ENCODE measurements around the gene SLC17A9.

The SLC17A9 gene

DNA sequence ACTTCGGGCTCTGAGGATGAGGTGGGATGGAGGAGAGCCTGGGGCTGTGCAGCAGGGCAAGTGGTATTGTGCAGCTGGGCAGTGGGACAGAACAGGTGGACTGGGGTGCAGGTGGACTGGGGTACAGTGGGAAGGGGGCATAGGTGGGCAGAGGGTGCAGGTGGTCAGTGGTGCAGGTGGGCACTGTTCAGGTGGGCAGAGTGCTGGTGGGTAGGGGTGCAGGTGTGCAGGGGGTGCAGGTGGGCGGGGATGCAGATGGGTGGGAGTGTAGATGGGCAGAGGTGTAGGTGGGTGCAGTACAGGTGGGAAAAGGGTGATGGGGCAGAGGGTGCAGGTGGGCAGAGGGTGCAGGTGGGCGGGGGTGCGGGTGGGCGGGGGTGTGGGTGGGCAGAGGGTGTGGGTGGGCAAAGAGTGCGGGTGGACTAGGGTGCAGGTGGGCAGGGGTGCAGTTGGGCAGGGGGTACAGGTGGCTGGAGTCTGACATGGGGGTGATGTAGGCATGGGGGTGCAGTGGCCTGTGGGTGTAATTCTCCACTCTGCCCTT lies 33.8 kb downstream of the SLC17A9 start:
- Histone ChIP-seq H3K4me1 (peaks cover 5% of the 10 kb centered on the region), H3K36me3 (no peaks in the 10 kb centered on the region), H3K27me3 (peaks cover 40% of the 10 kb centered on the region), H3K4me3 (ENCODE audit: low read depth, low read length) (no peak overlapping the region), H3K9me3 (no peaks in the 10 kb centered on the region)
- no peak for DNase-seq
- TF ChIP-seq, protein P1, sequence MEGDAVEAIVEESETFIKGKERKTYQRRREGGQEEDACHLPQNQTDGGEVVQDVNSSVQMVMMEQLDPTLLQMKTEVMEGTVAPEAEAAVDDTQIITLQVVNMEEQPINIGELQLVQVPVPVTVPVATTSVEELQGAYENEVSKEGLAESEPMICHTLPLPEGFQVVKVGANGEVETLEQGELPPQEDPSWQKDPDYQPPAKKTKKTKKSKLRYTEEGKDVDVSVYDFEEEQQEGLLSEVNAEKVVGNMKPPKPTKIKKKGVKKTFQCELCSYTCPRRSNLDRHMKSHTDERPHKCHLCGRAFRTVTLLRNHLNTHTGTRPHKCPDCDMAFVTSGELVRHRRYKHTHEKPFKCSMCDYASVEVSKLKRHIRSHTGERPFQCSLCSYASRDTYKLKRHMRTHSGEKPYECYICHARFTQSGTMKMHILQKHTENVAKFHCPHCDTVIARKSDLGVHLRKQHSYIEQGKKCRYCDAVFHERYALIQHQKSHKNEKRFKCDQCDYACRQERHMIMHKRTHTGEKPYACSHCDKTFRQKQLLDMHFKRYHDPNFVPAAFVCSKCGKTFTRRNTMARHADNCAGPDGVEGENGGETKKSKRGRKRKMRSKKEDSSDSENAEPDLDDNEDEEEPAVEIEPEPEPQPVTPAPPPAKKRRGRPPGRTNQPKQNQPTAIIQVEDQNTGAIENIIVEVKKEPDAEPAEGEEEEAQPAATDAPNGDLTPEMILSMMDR (IDR thresholded peaks at IDR 0.05; ENCODE audit: low read depth, low read length): no peak

DNA sequence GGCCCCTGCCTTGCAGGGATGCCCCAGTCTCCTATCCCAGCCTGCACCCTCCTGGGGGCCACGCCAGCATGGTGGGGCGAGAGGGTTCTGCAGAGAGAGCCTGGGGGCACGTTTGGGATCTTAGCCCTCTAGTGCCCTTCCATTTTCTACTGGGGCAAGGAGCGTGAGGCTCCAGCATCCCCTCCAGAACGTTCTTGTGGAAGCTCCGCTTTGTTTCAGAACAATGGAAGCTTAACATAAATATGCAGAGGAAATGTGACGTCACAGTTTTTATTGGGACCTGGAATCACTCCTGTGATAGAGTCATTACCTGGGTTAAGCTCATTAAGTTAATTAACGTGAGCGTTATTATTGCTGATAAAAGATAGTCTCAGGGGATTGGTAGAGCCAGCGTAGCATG lies 34.6 kb downstream of the SLC17A9 start:
- TF ChIP-seq, protein P1 (IDR thresholded peaks at IDR 0.05; ENCODE audit: low read depth, low read length): no peak
- Histone ChIP-seq H3K36me3 (no peaks in the 10 kb centered on the region), H3K27me3 (peaks cover 47% of the 10 kb centered on the region), H3K9me3 (no peaks in the 10 kb centered on the region), H3K4me1 (peaks cover 5% of the 10 kb centered on the region), H3K4me3 (ENCODE audit: low read depth, low read length) (no peak overlapping the region)
- no peak for DNase-seq

DNA sequence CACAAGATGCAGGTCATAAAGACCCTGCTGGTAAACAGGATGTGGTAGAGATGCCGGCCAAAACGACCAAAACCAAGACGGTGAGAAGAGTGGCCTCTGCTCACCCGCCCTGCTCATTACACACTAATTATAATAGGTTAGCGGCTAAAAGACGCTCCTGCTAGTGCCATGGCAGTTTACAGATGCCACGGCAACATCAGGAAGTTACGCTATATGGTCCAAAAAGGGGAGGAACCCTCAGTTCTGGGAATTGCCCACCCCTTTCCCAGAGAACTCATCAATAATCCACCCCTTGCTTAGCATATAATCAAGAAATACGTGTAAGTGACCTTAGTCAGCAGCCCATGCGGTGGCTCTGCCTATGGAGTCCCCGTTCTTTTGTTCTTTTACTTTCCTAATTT lies 36.7 kb downstream of the SLC17A9 start:
- no peak for DNase-seq
- Histone ChIP-seq H3K9me3 (no peaks in the 10 kb centered on the region), H3K4me3 (ENCODE audit: low read depth, low read length) (no peak overlapping the region), H3K36me3 (no peaks in the 10 kb centered on the region), H3K27me3 (peaks cover 55% of the 10 kb centered on the region), H3K4me1 (peaks cover 5% of the 10 kb centered on the region)
- TF ChIP-seq, protein P1 (IDR thresholded peaks at IDR 0.05; ENCODE audit: low read depth, low read length): no peak

DNA sequence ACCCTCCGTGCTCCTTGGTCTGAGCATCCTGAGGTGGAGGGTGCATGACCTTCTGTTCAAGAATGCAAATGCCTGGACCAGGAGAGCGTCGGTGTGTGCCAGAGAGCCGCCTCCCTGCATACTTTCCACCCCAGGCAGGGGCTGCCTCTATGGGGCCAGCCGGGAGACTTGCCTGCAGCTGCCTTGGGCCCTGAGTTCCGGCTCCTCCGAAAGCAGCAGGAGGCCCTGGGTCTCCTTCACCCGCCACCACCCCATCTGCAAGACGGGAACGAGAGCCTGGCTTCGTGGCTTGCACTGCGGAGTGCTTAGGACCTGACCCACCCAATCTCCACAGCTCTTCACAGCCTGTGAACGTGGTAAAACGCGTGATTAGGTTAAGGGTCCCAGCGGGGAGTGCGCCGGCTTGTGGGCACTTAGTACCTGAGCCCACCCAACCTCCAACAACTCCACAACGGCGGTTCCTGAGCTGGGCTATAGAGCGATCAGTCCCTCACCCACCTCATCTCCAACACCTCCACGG lies 37.9 kb downstream of the SLC17A9 start:
- peaks cover 64% of the 10 kb centered on the region for H3K27me3 ChIP-seq

DNA sequence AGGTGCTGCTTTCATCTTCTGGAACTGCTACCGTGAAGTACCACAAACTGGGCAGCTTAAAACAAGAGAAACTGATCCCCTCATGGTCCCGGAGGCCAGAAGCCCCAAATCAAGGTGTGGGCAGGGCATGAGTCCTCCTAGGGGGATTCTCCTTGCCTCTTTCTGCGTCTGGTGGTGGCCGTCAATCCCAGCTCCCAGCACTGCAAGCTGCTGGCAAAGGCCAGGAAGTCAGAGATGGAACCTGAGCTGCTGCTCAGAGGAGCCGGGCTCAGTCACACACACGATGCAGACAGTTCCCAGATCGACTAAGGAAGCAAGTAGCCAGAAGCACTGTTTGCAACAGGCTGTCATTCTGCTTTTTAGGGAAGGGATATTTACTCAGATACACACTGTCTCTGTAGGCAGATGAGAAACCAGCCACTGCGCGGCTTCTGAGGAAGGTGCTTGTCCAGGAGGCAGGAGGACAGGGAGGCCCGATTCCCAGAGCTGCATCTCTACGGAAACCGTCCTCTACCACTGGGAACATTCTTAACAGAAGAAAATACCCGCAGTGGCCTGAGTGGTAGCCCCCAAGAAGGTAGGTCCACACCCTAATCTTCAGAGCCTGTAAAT lies 38.8 kb downstream of the SLC17A9 start:
- Histone ChIP-seq H3K9me3 (no peaks in the 10 kb centered on the region), H3K27me3 (peaks cover 66% of the 10 kb centered on the region), H3K4me1 (no peaks in the 10 kb centered on the region), H3K36me3 (no peaks in the 10 kb centered on the region), H3K4me3 (ENCODE audit: low read depth, low read length) (no peak overlapping the region)
- DNase-seq: no peak
- TF ChIP-seq, protein P1 (IDR thresholded peaks at IDR 0.05; ENCODE audit: low read depth, low read length): no peak

More for the DNA sequence above, 37.9 kb downstream of the SLC17A9 start:
- TF ChIP-seq, protein P1 (IDR thresholded peaks at IDR 0.05; ENCODE audit: low read depth, low read length): no peak
- Histone ChIP-seq H3K36me3 (no peaks in the 10 kb centered on the region), H3K9me3 (no peaks in the 10 kb centered on the region), H3K4me3 (ENCODE audit: low read depth, low read length) (no peak overlapping the region), H3K4me1 (no peaks in the 10 kb centered on the region; the same call in 1 of the 2 replicates)
- no peak for DNase-seq

DNA sequence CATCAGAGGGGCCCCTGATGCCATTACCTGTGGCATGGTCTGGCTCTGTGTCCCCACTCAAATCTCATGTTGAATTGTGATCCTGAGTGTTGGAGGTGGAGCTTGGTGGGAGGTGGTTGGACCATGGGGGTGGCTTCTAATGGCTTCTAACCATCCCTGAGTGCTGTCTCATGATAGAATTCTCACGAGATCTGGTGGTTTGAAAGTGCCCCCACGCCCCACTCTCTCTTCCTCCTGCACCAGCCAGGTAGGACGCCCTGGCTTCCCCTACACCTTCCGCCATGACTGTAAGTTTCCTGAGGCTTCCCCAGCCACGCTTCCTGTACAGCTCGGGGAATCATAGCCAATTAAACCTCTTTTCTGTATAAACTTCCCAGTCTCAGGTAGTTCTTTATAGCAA lies 39.4 kb downstream of the SLC17A9 start:
- DNase-seq: no peak
- peaks cover 70% of the 10 kb centered on the region for H3K27me3 ChIP-seq
- TF ChIP-seq, protein P1 (IDR thresholded peaks at IDR 0.05; ENCODE audit: low read depth, low read length): no peak
- no peaks in the 10 kb centered on the region for H3K9me3 ChIP-seq
- no peak overlapping the region for H3K4me3 ChIP-seq (ENCODE audit: low read depth, low read length)
- no peaks in the 10 kb centered on the region for H3K36me3 ChIP-seq
- no peaks in the 10 kb centered on the region for H3K4me1 ChIP-seq

Data from BE2C (cell line).